Effector memory CD4-positive, alpha-beta T cell (primary cell): ENCODE measurements around the gene NKX2-8.

Source experiments
- DNase-seq, 3 donors: peaks; one replicate each; pipeline ENCODE4 v3.0.0-alpha.2; 2020
- H3K27ac ChIP-seq: 2 replicates; pipeline ENCODE4 v1.7.0; 2013; ENCODE audit warnings: mild to moderate bottlenecking, low read length, moderate library complexity; ENCODE audit not compliant: insufficient read depth, poor library complexity, severe bottlenecking
- H3K27me3 ChIP-seq: replicated peaks from 2 replicates; pipeline ENCODE4 v1.7.0; 2013; ENCODE audit warnings: mild to moderate bottlenecking, low read length; ENCODE audit not compliant: insufficient read depth, control insufficient read depth, poor library complexity, severe bottlenecking
- H3K36me3 ChIP-seq: 2 replicates; pipeline ENCODE4 v1.7.0; 2013; ENCODE audit warnings: mild to moderate bottlenecking, low read length, moderate library complexity; ENCODE audit not compliant: control insufficient read depth, insufficient read depth
- H3K4me1 ChIP-seq: 2 replicates; pipeline ENCODE4 v1.7.0; 2013; ENCODE audit warnings: low read length, mild to moderate bottlenecking; ENCODE audit not compliant: control insufficient read depth, insufficient read depth, poor library complexity, severe bottlenecking
- H3K4me3 ChIP-seq: 2 replicates; pipeline ENCODE4 v1.7.0; 2013; ENCODE audit warnings: low read length, low read depth, mild to moderate bottlenecking; ENCODE audit not compliant: insufficient read depth, poor library complexity, severe bottlenecking
- H3K9me3 ChIP-seq: 2 replicates; pipeline ENCODE4 v1.7.0; 2013; ENCODE audit warnings: mild to moderate bottlenecking, low read length, moderate library complexity; ENCODE audit not compliant: control insufficient read depth

NKX2-8 gene

GRCh38 chr14:36604757-36605505 lies 22.5 kb upstream of the NKX2-8 start:
- Histone ChIP-seq H3K4me3 (no peak overlapping the region), H3K4me1 (no peaks in the 10 kb centered on the region), H3K27me3 (no peaks in the 10 kb centered on the region), H3K9me3 (no peaks in the 10 kb centered on the region), H3K36me3 (no peaks in the 10 kb centered on the region), H3K27ac (no peak overlapping the region)
- no peak for DNase-seq

GRCh38 chr14:36600431-36600830 lies 18.0 kb upstream of the NKX2-8 start:
- no peaks in the 10 kb centered on the region for H3K9me3 ChIP-seq
- no peaks in the 10 kb centered on the region for H3K36me3 ChIP-seq
- no peaks in the 10 kb centered on the region for H3K27me3 ChIP-seq
- H3K4me3 ChIP-seq: no peak overlapping the region
- H3K4me1 ChIP-seq: no peaks in the 10 kb centered on the region
- no peak for DNase-seq
- H3K27ac ChIP-seq: no peak overlapping the region

- no peak overlapping the region for H3K27ac ChIP-seq
- peaks cover 6% of the 10 kb centered on the region for H3K27me3 ChIP-seq
- H3K9me3 ChIP-seq: no peaks in the 10 kb centered on the region
- H3K36me3 ChIP-seq: no peaks in the 10 kb centered on the region
- H3K4me3 ChIP-seq: no peak overlapping the region
- DNase-seq: no peak
- no peaks in the 10 kb centered on the region for H3K4me1 ChIP-seq
Observed at GRCh38 chr14:36591482-36591881, 9.1 kb upstream of the NKX2-8 start.

- Histone ChIP-seq H3K4me1 (no peaks in the 10 kb centered on the region), H3K36me3 (no peaks in the 10 kb centered on the region), H3K27ac (no peak overlapping the region), H3K9me3 (no peaks in the 10 kb centered on the region), H3K4me3 (no peak overlapping the region), H3K27me3 (peaks cover 9% of the 10 kb centered on the region)
- no peak for DNase-seq
Observed at GRCh38 chr14:36588788-36589187, 6.4 kb upstream of the NKX2-8 start.

GRCh38 chr14:36588119-36588518 lies 5.7 kb upstream of the NKX2-8 start:
- peaks cover 15% of the 10 kb centered on the region for H3K27me3 ChIP-seq
- H3K9me3 ChIP-seq: no peaks in the 10 kb centered on the region

GRCh38 chr14:36585100-36585499 lies 2.7 kb upstream of the NKX2-8 start:
- Histone ChIP-seq H3K27me3 (peaks cover 19% of the 10 kb centered on the region), H3K27ac (no peak overlapping the region), H3K9me3 (no peaks in the 10 kb centered on the region), H3K36me3 (no peaks in the 10 kb centered on the region), H3K4me1 (no peaks in the 10 kb centered on the region), H3K4me3 (no peak overlapping the region)
- DNase-seq: no peak

More at GRCh38 chr14:36588119-36588518, 5.7 kb upstream of the NKX2-8 start:
- Histone ChIP-seq H3K4me3 (no peak overlapping the region), H3K36me3 (no peaks in the 10 kb centered on the region), H3K4me1 (no peaks in the 10 kb centered on the region), H3K27ac (no peak overlapping the region)
- DNase-seq: no peak

- no peaks in the 10 kb centered on the region for H3K4me1 ChIP-seq
- H3K27ac ChIP-seq: no peak overlapping the region
- no peaks in the 10 kb centered on the region for H3K36me3 ChIP-seq
- no peaks in the 10 kb centered on the region for H3K9me3 ChIP-seq
- peaks cover 19% of the 10 kb centered on the region for H3K27me3 ChIP-seq
- no peak for DNase-seq
- no peak overlapping the region for H3K4me3 ChIP-seq
Observed at GRCh38 chr14:36583893-36584811, 1.7 kb upstream of the NKX2-8 start.

GRCh38 chr14:36583242-36583892 lies 953 bp upstream of the NKX2-8 start:
- H3K9me3 ChIP-seq: no peaks in the 10 kb centered on the region
- H3K27ac ChIP-seq: no peak overlapping the region
- H3K36me3 ChIP-seq: no peaks in the 10 kb centered on the region
- no peak for DNase-seq
- H3K4me3 ChIP-seq: no peak overlapping the region
- peaks cover 19% of the 10 kb centered on the region for H3K27me3 ChIP-seq
- no peaks in the 10 kb centered on the region for H3K4me1 ChIP-seq

GRCh38 chr14:36582874-36583241 lies 444 bp upstream of the NKX2-8 start:
- H3K4me3 ChIP-seq: no peak overlapping the region
- no peak for DNase-seq
- H3K36me3 ChIP-seq: no peaks in the 10 kb centered on the region
- H3K9me3 ChIP-seq: no peaks in the 10 kb centered on the region
- no peak overlapping the region for H3K27ac ChIP-seq
- no peaks in the 10 kb centered on the region for H3K4me1 ChIP-seq
- H3K27me3 ChIP-seq: peaks cover 19% of the 10 kb centered on the region
